ENCODE results near the gene PCBP3. TPM values are rescaled to one million over a fixed set of nuclear protein-coding genes. Genes with fewer than 3 reads are reported as not detected.
"Not testable (repeated sequence)": the region's sequence is repeated elsewhere in the genome, so short reads cannot be mapped to it uniquely, and the experiment has no call there.

Gene PCBP3
- total and polyA plus RNA-seq, 4 donors, result 0.36 to 1.6 (median 0.42) TPM

- H3K9ac ChIP-seq (ENCODE audit: low read depth in 1 of 2, low read length in 2 of 2); DNase-seq (ENCODE audit: low spot score); H3K27me3 ChIP-seq (ENCODE audit: control insufficient read depth in 4 of 4, insufficient read depth in 4 of 4, low read length in 3 of 4); H3K9me3 ChIP-seq (ENCODE audit: control insufficient read depth in 4 of 4, low read length in 3 of 4); H3K36me3 ChIP-seq (ENCODE audit: control insufficient read depth in 4 of 4, insufficient read depth in 3 of 4, low read depth in 1 of 4, low read length in 3 of 4); H3K27ac ChIP-seq (ENCODE audit: low read depth in 1 of 2, low read length in 2 of 2); H3K4me3 ChIP-seq (ENCODE audit: low read depth in 1 of 3, low read length in 3 of 3); H3K4me1 ChIP-seq (ENCODE audit: control insufficient read depth in 4 of 4, insufficient read depth in 4 of 4, low read length in 3 of 4): not testable (repeated sequence)
Observed at GRCh38 chr21:45814210-45814940, 170.8 kb downstream of the PCBP3 start.

GRCh38 chr21:45815781-45816180 lies 172.3 kb downstream of the PCBP3 start:
- H3K27me3 ChIP-seq (ENCODE audit: control insufficient read depth in 4 of 4, insufficient read depth in 4 of 4, low read length in 3 of 4); H3K9me3 ChIP-seq (ENCODE audit: control insufficient read depth in 4 of 4, low read length in 3 of 4); H3K4me3 ChIP-seq (ENCODE audit: low read depth in 1 of 3, low read length in 3 of 3); H3K9ac ChIP-seq (ENCODE audit: low read depth in 1 of 2, low read length in 2 of 2); H3K27ac ChIP-seq (ENCODE audit: low read depth in 1 of 2, low read length in 2 of 2); H3K36me3 ChIP-seq (ENCODE audit: control insufficient read depth in 4 of 4, insufficient read depth in 3 of 4, low read depth in 1 of 4, low read length in 3 of 4); DNase-seq (ENCODE audit: low spot score): not testable (repeated sequence)
- H3K4me1 ChIP-seq (ENCODE audit: control insufficient read depth in 4 of 4, insufficient read depth in 4 of 4, low read length in 3 of 4), result peaks cover 0 to 10% (median 0%) of the 10 kb centered on the region in 4 donors

DNA sequence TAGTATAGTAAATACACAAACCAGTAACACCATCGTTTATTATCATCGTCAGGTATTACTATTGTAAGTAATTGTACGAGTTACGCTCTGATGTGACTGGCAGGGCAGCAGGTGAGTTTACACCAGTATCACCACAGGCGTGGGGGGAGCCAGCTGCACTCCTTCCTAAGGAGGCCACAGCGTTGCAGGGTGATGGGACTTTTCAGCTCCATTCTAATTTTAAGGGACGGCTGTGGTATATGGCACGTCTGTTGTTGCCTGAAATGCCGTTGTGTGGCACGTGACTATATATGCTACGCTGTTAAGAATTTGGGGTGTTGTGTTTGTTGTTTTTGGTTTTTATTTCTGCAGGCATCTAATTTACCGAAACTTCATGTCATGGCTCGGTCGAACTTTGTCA lies 173.3 kb downstream of the PCBP3 start:
- no peak for DNase-seq (ENCODE audit: low spot score)
- no peak for TF ChIP-seq SP1 (IDR thresholded peaks at IDR 0.05)
- no peak for TF ChIP-seq FOXA2 (IDR thresholded peaks at IDR 0.05)
- TF ChIP-seq, protein P1, sequence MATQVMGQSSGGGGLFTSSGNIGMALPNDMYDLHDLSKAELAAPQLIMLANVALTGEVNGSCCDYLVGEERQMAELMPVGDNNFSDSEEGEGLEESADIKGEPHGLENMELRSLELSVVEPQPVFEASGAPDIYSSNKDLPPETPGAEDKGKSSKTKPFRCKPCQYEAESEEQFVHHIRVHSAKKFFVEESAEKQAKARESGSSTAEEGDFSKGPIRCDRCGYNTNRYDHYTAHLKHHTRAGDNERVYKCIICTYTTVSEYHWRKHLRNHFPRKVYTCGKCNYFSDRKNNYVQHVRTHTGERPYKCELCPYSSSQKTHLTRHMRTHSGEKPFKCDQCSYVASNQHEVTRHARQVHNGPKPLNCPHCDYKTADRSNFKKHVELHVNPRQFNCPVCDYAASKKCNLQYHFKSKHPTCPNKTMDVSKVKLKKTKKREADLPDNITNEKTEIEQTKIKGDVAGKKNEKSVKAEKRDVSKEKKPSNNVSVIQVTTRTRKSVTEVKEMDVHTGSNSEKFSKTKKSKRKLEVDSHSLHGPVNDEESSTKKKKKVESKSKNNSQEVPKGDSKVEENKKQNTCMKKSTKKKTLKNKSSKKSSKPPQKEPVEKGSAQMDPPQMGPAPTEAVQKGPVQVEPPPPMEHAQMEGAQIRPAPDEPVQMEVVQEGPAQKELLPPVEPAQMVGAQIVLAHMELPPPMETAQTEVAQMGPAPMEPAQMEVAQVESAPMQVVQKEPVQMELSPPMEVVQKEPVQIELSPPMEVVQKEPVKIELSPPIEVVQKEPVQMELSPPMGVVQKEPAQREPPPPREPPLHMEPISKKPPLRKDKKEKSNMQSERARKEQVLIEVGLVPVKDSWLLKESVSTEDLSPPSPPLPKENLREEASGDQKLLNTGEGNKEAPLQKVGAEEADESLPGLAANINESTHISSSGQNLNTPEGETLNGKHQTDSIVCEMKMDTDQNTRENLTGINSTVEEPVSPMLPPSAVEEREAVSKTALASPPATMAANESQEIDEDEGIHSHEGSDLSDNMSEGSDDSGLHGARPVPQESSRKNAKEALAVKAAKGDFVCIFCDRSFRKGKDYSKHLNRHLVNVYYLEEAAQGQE (IDR thresholded peaks at IDR 0.05), result no peak
- no peak for TF ChIP-seq HNF4G (IDR thresholded peaks at IDR 0.05)
- TF ChIP-seq JUND (IDR thresholded peaks at IDR 0.05), result no peak
- TF ChIP-seq ATF3 (IDR thresholded peaks at IDR 0.05), result no peak
- TF ChIP-seq ZBTB33 (IDR thresholded peaks at IDR 0.05), result no peak
- TF ChIP-seq, protein P2, sequence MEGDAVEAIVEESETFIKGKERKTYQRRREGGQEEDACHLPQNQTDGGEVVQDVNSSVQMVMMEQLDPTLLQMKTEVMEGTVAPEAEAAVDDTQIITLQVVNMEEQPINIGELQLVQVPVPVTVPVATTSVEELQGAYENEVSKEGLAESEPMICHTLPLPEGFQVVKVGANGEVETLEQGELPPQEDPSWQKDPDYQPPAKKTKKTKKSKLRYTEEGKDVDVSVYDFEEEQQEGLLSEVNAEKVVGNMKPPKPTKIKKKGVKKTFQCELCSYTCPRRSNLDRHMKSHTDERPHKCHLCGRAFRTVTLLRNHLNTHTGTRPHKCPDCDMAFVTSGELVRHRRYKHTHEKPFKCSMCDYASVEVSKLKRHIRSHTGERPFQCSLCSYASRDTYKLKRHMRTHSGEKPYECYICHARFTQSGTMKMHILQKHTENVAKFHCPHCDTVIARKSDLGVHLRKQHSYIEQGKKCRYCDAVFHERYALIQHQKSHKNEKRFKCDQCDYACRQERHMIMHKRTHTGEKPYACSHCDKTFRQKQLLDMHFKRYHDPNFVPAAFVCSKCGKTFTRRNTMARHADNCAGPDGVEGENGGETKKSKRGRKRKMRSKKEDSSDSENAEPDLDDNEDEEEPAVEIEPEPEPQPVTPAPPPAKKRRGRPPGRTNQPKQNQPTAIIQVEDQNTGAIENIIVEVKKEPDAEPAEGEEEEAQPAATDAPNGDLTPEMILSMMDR (IDR thresholded peaks at IDR 0.05; ENCODE audit: low read depth, low read length, missing input control), result no peak
- TF ChIP-seq RXRA (IDR thresholded peaks at IDR 0.05), result no peak
- TF ChIP-seq EGR1 (IDR thresholded peaks at IDR 0.05; ENCODE audit: low read depth in 2 of 2), result no peak
- TF ChIP-seq, protein P3, sequence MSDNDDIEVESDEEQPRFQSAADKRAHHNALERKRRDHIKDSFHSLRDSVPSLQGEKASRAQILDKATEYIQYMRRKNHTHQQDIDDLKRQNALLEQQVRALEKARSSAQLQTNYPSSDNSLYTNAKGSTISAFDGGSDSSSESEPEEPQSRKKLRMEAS (IDR thresholded peaks at IDR 0.05), result no peak
- TF ChIP-seq YY1 (IDR thresholded peaks at IDR 0.05), result no peak
- no peak for TF ChIP-seq TAF1 (conservative IDR thresholded peaks at IDR 0.05)
- TF ChIP-seq NR2F2 (IDR thresholded peaks at IDR 0.05), result no peak
- TF ChIP-seq FOXA1 (IDR thresholded peaks at IDR 0.05), result no peak
- Histone ChIP-seq H3K9me3 (ENCODE audit: control insufficient read depth in 4 of 4, low read length in 3 of 4) (no peaks in the 10 kb centered on the region), H3K4me1 (ENCODE audit: control insufficient read depth in 4 of 4, insufficient read depth in 4 of 4, low read length in 3 of 4) (peaks cover 0 to 16% (median 6%) of the 10 kb centered on the region in 4 donors), H3K27me3 (ENCODE audit: control insufficient read depth in 4 of 4, insufficient read depth in 4 of 4, low read length in 3 of 4) (no peaks in the 10 kb centered on the region), H3K4me3 (ENCODE audit: low read depth in 1 of 3, low read length in 3 of 3) (no peak overlapping the region), H3K36me3 (ENCODE audit: control insufficient read depth in 4 of 4, insufficient read depth in 3 of 4, low read depth in 1 of 4, low read length in 3 of 4) (no peaks in the 10 kb centered on the region), H3K9ac (ENCODE audit: low read depth in 1 of 2, low read length in 2 of 2) (no peak overlapping the region), H3K27ac (ENCODE audit: low read depth in 1 of 2, low read length in 2 of 2) (no peak overlapping the region)
- 92% methylated on average over 14 of the region's 14 CpGs for WGBS
